Middle frontal gyrus (tissue), 1 donor: Measurements from ENCODE around the gene DNAJB9.

Experiments
- DNase-seq: peaks from one replicate; pipeline ENCODE4 v3.0.0-alpha.2; 2015; ENCODE audit warnings: low spot score; ENCODE audit errors: extremely low spot score

The DNAJB9 gene

GRCh38 chr7:108568801-108569380 lies 783 bp upstream of the DNAJB9 start:
- no peak for DNase-seq

- DNase-seq, result no peak
These were observed 577 bp downstream of the DNAJB9 start for GRCh38 chr7:108570146-108570755.

GRCh38 chr7:108572480-108572879 lies 2.8 kb downstream of the DNAJB9 start:
- no peak for DNase-seq

DNA sequence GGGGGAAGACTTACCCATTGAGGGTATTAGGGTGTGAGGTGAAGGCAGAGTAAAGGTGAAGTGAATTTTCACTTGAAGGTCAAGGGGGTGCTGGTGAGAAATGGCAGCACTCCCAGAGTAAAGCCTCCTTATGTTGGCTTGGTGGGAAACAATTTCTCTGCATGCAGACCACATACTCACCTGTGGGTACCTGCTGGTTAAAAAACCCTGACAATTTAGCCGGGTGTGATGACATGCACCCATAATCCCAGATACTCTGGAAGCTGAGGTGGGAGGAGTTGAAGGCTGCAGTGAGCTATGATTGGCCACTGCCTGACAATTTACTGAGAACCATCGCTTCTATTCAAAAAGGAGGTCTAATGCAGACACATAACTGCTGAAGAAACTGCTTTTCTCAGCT lies 5.5 kb downstream of the DNAJB9 start:
- no peak for DNase-seq

GRCh38 chr7:108576116-108576515 lies 6.4 kb downstream of the DNAJB9 start:
- DNase-seq, result no peak

- no peak for DNase-seq
These were observed 9.3 kb downstream of the DNAJB9 start for GRCh38 chr7:108578937-108579336.

DNA sequence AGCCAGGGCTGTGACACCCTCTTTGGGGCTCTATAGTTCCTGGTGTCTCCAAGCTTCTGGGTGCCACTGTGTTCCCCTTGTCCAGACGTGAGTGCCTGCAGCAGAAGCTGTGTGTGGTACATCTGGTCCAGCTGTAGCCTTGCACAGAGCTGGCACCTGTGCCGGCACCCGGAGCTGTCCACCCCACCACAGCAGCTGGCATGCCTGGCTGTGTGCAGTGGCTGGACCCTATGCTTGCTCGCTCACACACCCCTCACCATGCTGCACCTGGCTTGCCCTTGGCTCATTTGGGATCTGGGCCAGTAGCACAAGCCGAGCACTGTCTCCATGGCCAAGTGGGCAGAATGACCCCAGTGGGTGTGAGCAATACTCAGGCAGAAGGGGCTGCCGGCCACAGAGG lies 10.6 kb downstream of the DNAJB9 start:
- no peak for DNase-seq

DNA sequence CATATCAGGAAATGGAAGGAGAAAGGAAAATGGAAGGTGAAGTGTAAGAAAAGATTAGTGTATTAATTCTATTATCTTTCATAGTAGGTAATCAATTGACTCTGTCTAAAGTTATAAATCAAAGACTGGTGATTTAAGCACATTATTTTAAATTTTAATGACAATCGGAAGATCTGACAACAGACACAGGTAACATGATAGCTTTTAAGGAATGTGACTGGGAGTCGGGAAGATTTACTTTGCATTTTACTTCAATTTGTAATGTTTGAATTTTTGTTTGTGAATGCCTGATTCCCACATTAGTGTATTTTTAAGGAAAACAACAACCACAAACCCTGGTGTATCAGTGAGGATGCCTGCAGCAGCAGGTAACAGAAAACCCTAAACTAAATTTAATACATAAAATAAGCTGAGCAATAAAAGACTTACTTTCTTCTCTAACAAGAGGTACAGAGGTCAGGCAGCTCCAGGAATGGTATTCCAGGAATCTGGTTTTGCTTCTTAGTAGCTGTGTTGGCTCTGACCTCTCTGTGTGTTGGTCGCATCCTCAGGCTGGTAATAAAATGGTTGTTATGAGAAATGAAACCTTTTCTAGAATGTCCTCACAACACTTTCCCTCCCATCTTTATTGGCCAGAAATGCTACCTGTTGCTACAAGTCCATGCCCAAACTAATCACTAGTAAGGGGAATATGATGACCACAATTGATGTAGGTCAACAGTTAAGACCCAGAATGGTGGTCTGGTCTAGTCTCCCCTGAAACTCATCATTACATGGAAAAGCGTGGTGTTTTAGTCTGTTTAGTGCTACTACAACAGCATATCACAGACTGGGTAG lies 12.2 kb downstream of the DNAJB9 start:
- no peak for DNase-seq

GRCh38 chr7:108584211-108584610 lies 14.5 kb downstream of the DNAJB9 start:
- DNase-seq, result no peak

GRCh38 chr7:108585843-108586242 lies 16.2 kb downstream of the DNAJB9 start:
- DNase-seq, result no peak

DNA sequence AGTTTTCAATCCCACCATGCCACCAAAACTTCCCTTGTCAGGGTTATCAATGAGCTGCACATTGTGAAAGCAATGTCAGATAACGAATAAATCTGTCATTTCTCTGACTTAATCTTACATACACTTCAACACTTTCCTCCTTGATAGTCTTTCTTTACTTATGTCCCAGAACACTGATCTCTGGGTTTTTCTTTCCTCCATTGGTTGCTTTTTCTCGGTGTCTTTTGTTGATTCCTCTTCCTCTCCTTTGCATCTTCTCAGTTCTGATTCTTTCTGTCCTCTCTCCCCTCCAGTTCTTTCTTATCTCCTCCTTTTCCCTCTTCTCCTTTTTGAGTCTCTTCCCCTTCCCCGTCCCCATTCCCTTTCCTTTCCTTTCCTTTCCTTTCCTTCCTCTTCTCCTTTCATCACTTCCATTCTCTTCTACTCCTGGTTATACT lies 16.6 kb downstream of the DNAJB9 start:
- DNase-seq, result no peak

- DNase-seq, result no peak
These were observed 19.5 kb downstream of the DNAJB9 start for GRCh38 chr7:108589199-108589598.

GRCh38 chr7:108589874-108590273 lies 20.2 kb downstream of the DNAJB9 start:
- no peak for DNase-seq

- DNase-seq, result no peak
These were observed 20.9 kb downstream of the DNAJB9 start for GRCh38 chr7:108590606-108591005.

- DNase-seq, result no peak
These were observed 23.1 kb downstream of the DNAJB9 start for GRCh38 chr7:108592646-108593201.

GRCh38 chr7:108596560-108596959 lies 26.9 kb downstream of the DNAJB9 start:
- DNase-seq, result no peak

DNA sequence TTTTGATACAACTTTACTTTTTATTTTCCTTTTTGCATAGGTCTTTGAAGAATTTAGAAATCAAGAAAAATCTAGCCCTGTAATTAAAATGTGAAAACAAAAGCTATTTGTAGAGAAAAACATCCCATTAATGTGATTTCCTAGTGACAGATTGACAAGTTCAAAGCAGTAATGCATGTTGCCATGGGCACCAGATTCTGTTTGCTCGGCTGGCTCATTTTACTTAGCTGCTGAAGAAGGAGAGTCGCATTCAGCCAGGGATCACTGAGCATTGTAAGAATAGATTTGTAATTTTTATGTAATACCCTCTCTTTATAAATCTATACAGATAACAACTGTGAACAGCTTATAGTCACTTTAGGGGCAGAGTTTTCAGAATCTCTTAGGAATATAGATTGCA lies 28.5 kb downstream of the DNAJB9 start:
- no peak for DNase-seq

GRCh38 chr7:108598914-108599580 lies 29.4 kb downstream of the DNAJB9 start:
- DNase-seq, result no peak

- no peak for DNase-seq
These were observed 30.7 kb downstream of the DNAJB9 start for GRCh38 chr7:108600399-108600798.

- no peak for DNase-seq
These were observed 34.1 kb downstream of the DNAJB9 start for GRCh38 chr7:108603656-108604306.
